Measurements from ENCODE around the gene SMPD2.

Gene SMPD2, protein sequence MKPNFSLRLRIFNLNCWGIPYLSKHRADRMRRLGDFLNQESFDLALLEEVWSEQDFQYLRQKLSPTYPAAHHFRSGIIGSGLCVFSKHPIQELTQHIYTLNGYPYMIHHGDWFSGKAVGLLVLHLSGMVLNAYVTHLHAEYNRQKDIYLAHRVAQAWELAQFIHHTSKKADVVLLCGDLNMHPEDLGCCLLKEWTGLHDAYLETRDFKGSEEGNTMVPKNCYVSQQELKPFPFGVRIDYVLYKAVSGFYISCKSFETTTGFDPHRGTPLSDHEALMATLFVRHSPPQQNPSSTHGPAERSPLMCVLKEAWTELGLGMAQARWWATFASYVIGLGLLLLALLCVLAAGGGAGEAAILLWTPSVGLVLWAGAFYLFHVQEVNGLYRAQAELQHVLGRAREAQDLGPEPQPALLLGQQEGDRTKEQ

DNA sequence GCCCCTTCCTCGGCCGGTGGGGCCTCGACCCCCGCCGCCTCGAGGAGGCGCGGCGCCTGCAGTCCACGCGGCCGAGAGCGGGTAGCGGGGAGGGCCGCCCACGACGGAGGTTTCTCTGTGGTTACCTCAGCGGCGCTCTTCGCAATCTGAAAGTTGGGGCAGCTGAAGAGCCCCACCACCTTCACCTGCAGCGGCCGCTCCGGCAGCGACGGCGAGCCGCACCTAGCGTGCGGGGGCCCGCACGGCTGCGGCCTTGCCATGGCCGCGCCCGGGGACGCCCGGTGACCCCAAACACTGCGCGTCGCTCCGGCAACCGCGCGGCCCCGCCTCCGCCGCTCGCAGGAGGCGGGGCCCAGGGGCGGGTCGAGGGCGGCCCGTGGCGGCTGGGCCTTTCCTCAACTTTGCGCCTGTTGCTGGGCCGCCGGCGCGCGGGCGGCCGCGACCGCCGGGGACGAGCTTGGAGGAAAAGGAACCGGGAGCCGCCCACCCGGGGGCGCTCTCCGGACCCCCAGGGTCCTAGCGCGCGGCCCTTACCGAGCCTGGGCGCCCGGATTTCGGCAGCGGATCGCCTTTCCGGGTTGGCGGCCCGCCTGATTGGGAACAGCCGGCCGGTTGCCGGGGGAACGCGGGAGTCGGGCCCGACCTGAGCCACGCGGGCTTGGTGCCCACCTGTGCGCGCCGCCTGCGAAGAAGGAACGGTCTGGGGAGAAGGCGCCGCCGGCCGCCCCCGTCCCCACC lies at the start of gene SMPD2, which contains the start of gene PPIL6:
TSS of gene SMPD2 (plus strand) at position 394 of the 738 bp plus-strand sequence. CDS start 398 bp downstream, outside the sequence.
TSS of gene PPIL6 (minus strand) at position 298 of the 738 bp plus-strand sequence. CDS start at position 260, 38 bp downstream.
- DNase-seq (ENCODE audit: low read depth): peak; percentile 57

- no peak for DNase-seq (ENCODE audit: low read depth)
Measured at GRCh38 chr6:109393157-109393885, 47.2 kb upstream of the SMPD2 start.

DNA sequence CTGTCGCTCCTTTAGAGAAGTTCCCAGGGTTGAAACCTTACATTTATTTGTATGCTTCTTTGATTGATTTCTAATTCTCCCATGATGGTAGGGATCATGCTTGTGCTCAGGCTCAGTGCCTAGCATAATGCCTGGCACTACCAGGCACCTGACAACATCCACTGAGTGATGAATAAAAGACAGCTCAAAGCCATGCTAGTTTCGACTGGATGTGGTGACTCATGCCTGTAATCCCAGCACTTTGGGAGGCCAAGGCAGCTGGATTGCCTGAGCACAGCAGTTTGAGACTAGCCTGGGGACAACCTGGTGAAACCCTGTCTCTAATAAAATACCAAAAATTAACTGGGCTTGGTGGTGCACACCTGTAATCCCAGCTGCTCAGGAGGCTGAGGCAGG lies 46.6 kb upstream of the SMPD2 start:
- DNase-seq (ENCODE audit: low read depth): no peak

DNA sequence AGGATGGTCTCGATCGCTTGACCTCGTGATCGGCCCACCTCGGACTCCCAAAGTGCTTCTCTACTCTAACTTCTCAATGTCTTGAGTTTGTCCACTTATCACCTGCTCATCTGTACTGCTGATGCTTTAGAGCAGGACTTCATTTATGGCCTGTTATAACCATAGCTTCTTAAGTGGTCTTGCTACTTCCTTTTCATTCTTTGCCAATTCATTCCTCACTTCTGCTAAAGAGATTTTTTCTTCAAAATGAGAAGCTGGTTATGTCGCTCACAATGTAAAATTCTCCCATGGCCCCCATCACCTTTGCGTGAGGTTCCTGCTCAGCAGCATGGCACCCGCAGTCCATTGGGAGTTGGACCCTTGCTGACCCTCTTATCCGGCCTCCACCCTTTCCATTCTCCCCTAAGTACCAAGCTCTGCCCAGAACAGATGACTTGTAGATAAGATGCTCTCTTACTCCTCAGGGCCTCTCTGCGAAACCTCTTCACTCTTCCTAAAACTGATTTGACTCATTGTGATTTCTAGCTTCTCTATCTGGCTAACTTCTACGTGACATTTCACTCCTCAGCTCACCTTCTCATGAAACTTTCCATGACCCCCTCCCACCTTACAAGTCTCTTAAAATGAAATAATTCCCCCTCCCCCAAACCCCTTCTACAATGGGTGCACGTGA lies 44.3 kb upstream of the SMPD2 start:
- DNase-seq (ENCODE audit: low read depth): no peak

DNA sequence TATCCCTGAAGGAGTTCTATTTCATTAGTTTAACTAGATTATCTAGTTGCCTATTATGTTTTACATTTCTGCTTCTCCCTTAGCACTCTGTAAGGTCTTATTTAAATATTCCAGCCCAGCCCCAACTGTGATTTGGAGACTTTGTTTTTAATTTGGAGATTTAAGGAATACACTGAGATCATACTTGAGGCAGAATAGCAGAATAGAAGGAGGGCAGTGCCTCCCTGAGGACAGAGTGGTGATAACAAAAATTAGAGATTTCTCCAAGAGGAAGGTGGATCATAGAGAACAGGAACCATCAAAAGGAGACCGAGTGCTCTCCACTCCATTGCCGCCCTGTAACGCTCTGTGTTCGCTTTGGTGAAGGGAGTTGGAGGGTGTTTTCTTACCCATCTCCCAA lies 43.5 kb upstream of the SMPD2 start:
- DNase-seq (ENCODE audit: low read depth): no peak

- no peak for DNase-seq (ENCODE audit: low read depth)
Measured at GRCh38 chr6:109406196-109406595, 34.3 kb upstream of the SMPD2 start.

DNA sequence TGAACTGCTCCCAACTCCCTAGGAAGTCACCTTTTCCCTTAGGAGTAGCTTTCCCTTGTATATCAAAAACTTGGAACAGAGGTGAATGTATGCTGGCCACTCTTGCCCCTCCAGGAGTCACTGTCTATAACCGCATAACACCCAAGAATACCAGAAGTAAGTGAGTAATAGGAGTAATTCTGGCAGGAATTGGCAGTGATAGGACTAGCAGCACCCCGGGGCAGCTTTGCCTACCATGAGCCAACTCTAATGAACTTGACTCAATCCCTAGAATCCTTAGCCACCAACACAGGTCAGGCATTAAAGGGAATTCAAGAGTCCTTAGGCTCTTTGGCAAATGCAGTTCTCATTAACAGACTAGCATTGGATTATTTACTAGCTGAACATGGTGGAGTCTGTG lies 29.5 kb upstream of the SMPD2 start:
- no peak for DNase-seq (ENCODE audit: low read depth)

DNA sequence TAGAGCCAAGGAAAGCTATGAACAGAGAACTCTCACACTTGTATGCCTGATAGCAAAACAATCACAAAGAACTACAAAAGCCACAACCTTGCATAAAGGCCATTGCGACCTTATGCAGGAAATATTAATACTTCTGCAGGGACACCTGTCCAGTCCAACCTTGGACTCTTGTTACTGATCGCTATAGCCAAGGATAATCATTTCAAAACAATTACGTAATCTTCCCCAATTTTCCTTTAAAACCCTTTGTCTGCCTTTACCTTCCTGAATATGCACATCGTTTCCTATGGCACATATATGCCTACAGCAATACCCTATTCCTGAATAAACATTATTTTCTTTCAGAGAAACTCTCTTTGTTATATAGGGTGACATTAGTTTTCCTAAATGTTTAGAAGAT lies 22.9 kb upstream of the SMPD2 start:
- no peak for DNase-seq (ENCODE audit: low read depth)

- no peak for DNase-seq (ENCODE audit: low read depth)
Measured at GRCh38 chr6:109420751-109421150, 19.8 kb upstream of the SMPD2 start.

DNA sequence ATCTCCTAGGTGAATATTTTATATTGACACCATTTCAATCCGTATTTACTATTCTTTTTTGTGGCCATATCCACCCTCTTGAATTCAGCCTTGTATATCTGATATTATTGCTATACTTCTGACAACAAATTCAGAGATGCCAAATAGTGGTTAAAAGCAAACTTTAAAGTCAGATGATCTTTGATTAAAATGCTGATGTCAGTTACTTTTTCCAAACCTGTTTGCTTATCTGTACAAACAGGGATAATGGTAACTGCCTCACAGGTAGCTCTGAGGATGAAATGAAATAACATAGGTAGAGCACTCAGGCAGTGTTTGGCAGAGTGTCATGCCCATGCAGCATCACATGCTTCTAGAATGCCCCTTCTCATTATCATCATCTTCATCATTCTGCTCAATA lies 19.3 kb upstream of the SMPD2 start:
- no peak for DNase-seq (ENCODE audit: low read depth)

DNA sequence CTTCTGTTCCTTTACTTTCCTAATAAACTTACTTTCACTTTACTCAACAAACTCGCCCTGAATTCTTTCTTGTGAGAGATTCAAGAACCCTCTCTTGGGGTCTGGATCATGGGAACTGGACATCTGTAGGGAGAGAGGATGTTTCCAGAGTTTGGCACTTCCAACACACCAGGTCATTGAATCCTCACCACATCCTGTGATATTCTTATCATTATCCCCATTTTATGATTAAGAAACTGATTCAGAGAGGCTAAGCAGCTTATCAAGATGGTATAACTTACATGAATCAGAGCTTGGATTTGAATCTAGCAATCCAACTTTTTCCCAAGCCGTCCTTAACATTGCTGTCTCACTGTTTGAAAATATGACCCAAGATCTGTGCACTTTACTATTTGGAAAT lies 15.6 kb upstream of the SMPD2 start:
- DNase-seq (ENCODE audit: low read depth): no peak

- no peak for DNase-seq (ENCODE audit: low read depth)
Measured at GRCh38 chr6:109428889-109429477, 11.5 kb upstream of the SMPD2 start.

DNA sequence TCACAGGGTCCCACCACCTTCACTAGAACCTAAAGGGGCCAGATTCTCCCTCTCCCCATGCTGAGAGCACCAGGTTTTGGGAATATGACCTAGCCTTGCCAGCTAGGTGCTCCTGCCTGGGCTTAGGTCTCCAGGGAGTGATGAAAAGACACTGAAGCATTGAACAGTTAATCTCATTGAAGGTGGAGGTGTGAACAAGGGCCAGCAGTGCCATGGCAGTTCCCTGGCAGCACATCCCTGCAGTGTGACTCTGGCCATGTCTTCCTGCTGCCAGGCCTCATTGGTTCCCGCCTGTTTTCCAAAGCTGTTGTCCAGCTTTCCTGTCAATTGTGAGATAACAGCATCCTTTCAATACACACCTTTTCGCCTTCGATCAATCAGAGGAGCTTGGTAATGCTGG lies 11.0 kb upstream of the SMPD2 start:
- DNase-seq (ENCODE audit: low read depth): no peak

GRCh38 chr6:109434456-109434855 lies 6.1 kb upstream of the SMPD2 start:
- no peak for DNase-seq (ENCODE audit: low read depth)

GRCh38 chr6:109436041-109436440 lies 4.5 kb upstream of the SMPD2 start:
- DNase-seq (ENCODE audit: low read depth): no peak

- no peak for DNase-seq (ENCODE audit: low read depth)
Measured at GRCh38 chr6:109441069-109441816, 719 bp downstream of the SMPD2 start.

- no peak for DNase-seq (ENCODE audit: low read depth)
Measured at GRCh38 chr6:109442393-109442924, 1.9 kb downstream of the SMPD2 start.

- DNase-seq (ENCODE audit: low read depth): no peak
Measured at GRCh38 chr6:109443425-109443950, 3.0 kb downstream of the SMPD2 start.

- DNase-seq (ENCODE audit: low read depth): no peak
Measured at GRCh38 chr6:109445382-109445781, 4.9 kb downstream of the SMPD2 start.

DNA sequence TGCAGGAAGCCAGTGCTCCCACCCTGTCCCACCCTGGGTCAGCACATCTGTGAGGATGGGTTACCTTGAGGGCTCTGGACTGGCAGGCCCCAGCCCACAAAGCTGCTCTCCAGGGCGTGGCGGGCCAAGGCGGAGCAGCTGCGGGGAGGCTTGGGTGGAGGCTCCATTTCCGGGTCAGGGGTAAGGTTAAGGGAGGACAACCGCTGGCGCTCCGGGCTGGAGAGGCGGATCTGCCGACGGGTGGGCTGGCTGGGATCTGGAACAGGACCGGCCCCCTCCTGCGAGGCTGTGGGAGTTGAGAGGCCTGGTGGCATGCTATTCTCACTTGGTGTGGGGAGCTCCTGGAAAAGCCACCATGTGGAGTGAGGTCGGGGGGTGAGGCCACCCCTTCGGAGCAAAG lies 5.5 kb downstream of the SMPD2 start:
- no peak for DNase-seq (ENCODE audit: low read depth)
